ENCODE data around the gene NKX2-8.

Gene NKX2-8

GRCh38 chr14:36553656-36554260 lies 28.7 kb downstream of the NKX2-8 start:
- TF ChIP-seq GATA3 (IDR thresholded peaks at IDR 0.05; ENCODE audit: low read depth, low read length) (no peak), GATA2 (IDR thresholded peaks at IDR 0.05; ENCODE audit: low read depth, low read length) (no peak)

GRCh38 chr14:36550899-36551298 lies 31.5 kb downstream of the NKX2-8 start:
- TF ChIP-seq GATA2 (IDR thresholded peaks at IDR 0.05; ENCODE audit: low read depth, low read length) (no peak), GATA3 (IDR thresholded peaks at IDR 0.05; ENCODE audit: low read depth, low read length) (no peak)

GRCh38 chr14:36538051-36538450 lies 44.4 kb downstream of the NKX2-8 start:
- TF ChIP-seq GATA3 (IDR thresholded peaks at IDR 0.05; ENCODE audit: low read depth, low read length), result no peak
- no peak for TF ChIP-seq GATA2 (IDR thresholded peaks at IDR 0.05; ENCODE audit: low read depth, low read length)

Data from SH-SY5Y (cell line).